OCI-M1 (cell line): ENCODE data around the gene IQSEC1.

Source experiments
- DNase-seq: peaks from one replicate; lab custom pipeline; 2025; lab: John Stamatoyannopoulos, UW

The IQSEC1 gene

DNA sequence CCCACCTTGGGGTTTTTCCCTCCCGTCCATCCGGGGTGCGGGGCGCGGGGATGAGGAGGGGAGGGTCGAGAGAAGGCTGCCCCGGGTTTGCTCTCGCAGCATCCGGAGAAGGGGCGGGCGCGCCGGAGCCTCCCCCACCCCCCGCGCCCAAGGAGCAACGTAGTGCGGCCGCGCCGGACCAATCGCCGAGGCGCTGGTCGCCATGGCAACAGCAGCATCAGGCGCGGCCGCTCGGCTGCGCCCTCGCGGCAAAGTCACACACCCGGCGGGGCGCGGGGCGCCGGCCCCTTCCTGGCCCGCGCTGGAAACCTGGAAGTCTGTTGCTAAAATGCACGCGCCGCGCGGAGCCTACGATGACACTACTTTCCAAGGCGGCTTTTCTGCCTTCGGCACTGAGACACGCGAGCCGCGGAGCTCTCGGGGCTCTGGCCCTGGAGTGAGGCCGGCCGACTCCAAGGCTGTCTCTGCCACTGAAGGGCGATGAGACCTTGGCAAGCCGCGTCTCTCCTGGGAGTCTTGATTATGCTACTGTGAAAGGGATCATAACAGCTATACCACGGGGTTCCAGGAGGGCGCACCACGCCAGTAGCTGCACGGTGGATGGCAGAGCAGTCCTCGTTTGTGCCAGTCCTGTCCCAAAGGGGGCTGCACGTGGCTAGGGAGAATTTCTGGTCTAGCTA is at the start of gene IQSEC1:
Gene IQSEC1 (minus strand): TSS at position 104 of the 680 bp plus-strand sequence. CDS start 415 bp downstream, outside the sequence.
- no peak for DNase-seq

DNA sequence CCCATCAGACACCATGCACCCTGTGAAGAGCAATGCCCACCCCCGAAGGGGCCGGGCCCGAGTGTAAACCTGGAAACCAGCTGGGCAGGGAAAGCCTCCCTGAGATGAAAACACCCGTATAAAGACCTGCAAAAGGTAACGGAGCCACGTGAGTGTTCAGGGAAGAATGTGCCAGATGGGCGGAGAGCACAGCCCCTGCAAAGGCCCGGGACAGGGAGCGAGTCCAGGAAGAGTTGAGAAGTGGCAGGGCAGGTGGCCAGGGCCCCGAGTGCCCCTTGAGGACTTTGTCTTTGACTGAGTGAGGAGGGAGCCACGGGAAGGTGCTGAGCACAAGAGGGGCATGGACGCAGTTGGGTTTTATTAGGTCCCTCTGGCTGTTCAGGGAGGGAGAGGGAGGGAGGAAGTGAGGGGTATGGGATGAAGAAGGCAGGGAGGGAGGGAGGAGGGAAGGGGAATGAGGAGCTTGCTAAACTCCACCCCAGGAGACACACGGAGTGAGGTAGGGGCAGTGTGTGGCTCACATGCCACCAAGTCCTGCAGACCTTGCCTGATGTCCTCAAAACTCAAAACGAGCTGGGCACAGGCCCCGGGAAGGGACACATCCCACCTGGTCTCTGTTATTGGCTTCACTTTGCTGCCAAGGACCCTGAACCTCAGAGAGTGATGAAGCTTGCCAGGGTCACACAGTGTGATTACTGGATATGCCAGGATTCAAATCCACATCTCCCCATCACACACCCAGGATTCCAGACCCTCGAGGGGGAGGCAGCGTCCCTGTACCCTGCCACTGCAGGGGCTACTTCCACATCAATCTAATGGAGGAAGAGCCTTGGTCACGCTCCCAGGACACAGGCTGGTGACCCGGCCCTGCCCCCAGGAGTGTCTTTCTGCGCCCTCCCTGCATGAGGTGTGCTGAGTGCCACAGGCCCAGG is 49.1 kb upstream of the IQSEC1 start:
- DNase-seq, result no peak

- DNase-seq, result no peak
Observed at GRCh38 chr3:13121553-13122001, 48.3 kb upstream of the IQSEC1 start.

- DNase-seq, result no peak
Observed at GRCh38 chr3:13120928-13121552, 47.8 kb upstream of the IQSEC1 start.

DNA sequence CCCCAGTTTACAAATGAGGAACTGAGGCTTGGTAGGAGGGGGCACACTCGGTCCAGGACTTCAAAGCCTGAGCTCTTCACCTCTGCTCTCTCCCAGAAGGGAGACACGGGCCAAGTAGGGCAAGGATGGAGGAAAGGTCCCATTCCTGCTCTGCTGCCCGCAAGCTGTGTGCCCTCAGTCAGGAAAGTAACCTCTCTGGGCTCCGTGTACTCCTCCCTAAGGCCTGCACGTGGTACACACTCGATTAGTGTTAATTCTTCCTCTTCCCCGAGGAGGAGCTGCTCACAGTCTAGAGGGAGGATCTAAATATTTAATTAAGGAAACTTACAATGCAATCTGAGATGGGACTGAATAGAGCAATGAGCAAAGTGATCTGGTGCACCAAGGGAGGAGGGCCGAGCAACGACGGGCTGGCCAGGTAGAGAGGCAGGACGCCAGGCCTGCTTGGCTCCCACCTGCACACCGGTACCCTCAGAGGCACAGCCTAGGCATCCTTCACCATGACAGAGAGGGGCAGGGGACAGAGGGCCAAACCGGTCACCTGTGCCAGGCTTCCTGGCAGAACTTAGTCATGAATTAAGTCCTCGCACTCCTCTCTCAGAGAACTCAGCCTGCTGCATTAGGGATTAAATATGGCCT is 47.2 kb upstream of the IQSEC1 start:
- no peak for DNase-seq

GRCh38 chr3:13119471-13120220 is 46.4 kb upstream of the IQSEC1 start:
- DNase-seq, result no peak

DNA sequence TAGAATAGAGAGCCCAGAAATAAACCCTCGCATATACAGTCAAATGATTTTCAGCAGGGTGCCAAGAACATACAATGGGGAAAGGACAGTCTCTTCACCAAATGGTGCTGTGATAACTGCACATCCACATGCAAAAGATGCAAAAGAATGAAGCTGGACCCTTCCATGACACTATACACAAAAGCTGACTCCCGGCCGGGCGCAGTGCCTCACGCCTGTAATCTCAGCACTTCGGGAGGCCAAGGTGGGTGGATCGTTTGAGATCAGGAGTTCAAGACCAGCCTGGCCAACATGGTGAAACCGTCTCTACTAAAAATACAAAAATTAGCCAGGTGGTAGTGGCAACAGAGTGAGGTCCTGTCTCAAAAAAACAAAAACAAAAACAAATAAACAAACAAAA is 43.2 kb upstream of the IQSEC1 start:
- DNase-seq, result no peak

DNA sequence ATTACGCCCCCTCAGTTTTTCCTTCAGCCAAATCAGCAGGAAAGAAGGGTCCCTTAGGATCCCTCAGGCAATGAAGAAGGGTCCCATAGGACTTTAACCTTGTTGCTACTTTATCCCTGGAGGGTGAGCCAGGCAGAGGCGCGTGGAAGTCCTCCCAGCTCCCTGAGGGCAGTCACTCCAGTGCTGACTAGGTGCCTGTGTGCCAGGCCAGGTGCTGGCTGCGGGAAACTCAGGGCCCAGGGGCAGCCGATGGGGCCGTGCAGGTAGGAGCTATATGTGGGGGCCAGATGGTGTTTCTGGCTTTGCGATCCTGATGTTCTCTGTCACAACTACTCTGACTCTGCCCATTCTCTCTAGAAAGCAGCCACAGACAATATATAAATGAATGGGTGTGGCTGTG is 42.8 kb upstream of the IQSEC1 start:
- DNase-seq, result no peak

DNA sequence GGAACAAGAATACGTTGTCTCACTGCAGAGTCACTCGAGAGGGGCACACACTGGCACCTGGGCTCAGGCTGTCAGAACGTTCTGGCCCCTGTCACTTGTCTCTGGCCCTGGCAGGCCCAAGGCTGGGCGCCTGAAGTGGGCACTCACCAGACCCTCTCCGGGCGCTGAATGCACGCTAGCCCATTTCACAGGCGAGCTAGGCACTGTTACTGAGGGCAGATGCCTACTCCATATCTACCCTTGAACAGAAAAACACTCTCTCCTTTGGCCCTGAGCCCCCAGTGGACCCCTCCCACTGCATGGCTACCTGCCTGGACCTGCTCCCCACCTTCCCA is 42.3 kb upstream of the IQSEC1 start:
- DNase-seq, result no peak

DNA sequence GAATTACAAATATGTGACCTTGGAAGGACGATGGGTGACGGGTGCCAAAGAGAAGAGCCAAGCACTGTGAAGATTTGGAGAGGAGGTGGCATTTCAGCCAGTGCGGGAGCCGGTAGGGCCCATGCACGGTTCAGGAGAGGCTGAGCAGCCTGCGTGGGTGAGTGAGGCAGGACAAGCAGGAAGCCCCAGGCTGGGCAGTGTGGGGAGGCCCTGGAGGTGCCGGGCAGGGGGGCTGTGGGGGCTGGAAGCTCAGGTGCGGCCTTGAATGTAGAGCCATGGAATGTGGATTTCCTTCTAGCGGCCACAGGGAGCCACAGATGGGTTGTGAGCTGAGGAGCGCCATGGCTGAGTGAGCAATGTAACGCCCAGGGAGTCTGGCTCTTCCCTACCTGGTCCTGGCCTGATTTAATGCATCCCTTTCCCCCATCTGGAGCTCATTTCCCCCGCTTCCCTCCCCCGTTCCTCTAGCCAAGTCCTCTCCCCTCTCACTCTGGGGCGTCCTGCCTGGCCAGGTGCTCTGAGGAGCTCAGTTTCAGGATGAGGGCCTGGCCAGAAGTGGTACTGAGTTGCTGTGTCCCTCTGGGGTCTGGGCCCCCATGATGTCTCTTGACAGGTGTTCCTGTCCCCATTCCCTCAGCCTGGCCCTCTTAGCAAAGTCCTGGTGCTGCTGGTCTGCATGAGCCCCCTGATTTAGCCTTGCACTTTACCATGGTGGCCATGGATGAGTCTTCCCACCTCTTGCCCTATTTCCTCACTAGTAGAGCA is 41.8 kb upstream of the IQSEC1 start:
- DNase-seq, result no peak

- no peak for DNase-seq
Observed at GRCh38 chr3:13113346-13114330, 40.4 kb upstream of the IQSEC1 start.

DNA sequence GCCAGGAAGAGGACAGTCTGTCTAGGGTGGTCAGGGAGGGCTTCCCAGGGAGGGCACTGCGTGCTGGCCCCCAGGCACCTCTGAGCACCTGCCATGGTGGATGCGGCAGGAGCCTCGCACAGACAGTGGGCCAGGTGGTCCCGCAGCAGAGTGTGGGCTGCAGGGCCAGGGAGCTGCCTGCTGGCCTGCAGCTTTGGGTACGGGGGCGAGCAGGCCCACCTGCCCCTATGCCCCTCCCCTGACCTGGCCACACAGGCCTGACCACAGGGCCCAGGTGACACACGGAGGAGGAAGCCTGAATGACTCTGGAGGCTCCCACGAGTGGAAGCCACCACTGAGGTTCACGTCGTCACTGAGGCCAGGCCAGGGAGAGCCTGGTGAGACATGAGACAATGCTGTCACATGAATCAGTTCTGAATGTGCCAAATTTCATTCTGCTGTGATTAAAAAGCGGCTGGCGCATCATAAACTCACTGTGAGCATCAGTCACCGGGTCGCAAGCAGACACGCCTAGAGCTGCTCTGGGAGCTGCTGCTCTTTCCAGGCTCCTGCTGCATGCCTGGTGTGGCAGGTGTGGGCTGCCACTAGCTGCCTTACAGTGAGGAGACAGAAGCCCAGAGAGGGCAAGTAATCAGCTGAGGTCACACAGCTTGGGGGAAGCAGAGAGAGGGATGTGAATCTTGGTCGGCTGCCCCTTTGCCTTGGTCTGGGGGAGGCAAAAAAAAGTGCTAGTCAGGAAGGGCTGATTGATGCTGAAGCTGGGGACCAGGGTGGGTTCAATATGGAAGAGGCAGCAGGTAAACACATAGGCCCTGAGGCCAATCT is 39.5 kb upstream of the IQSEC1 start:
- DNase-seq, result no peak

DNA sequence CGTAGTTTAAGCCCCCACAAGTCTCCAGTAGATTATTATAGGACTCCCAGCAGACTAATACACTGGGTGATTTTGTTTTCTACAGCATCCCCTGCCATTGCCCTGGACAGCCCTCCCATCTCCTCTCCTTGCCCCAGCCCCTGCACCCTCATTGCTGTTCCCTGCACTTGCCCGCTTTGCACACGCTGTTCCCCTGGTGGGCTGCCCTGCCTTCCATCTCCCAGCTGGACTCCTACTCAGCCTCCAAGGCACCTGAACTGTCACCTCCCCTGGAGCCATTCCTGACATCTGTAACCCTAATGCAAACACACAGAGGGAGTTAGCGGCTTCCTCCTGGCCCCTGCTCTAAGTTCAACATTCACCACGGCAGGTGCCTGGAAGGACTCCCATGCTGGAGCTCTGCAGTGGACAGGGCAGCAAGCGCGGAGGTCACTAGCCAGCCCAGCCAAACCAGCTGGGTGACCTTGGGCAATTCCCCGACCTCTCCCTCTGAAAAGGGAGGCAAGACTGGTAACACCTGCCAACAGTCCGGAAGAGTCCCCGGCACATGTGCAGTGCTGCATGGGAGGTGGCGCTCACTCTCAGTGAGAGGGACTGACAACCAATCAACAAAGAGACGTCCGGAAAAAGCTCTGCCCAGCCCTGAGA is 38.8 kb upstream of the IQSEC1 start:
- DNase-seq, result no peak

DNA sequence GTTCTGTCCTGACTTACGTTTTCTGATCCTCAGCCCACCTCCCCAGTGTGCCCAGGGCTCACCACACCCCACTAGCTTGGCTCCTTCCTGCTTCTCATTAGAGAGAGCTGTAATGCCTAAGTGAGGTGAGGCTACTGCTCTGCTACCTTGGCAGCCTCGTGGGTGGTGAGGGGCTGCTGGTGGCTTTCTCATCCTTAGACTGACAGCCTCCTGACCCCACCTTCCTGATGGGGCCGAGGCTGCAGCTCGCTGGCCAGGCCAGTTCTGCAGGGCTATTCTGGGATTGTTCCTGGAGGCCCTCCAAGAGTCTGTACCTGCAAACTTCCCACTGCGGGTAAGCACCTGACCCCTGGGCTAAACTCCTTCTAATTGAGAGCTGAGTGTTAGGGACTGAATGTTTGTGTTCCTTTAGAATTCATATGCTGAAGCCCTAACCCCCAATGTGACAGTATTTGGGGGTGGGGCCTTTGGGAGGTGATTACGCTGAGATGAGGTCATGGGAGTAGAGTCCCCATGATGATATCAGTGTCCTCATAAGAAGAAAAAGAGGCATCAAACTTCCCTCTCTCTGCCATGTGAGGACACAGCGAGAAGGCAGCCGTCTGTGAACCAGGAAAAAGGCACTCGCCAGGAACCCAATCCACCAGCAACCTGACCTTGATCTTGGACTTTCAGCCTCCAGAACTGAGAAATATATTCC is 38.1 kb upstream of the IQSEC1 start:
- DNase-seq, result no peak

DNA sequence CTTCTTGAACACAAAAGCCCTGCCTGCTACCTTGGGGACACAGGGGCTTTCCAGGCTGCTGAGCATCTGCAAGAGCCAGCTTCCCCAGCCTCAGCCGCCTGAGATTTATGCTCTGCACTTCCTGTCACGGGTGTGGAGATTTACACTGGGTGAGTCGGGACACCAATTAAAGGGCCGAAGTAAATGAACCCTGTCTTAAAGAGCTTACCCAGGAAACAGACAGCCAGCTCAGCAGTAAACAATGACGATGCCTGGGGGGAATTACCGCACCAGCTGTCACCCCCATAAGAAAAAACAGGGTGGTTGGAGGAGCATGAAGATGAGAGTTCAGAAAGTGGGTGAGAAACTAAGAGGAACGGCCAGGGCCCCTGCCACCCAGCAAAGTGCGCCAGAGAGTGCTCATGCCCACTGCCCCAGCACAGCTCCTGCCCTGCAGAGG is 37.5 kb upstream of the IQSEC1 start:
- no peak for DNase-seq

DNA sequence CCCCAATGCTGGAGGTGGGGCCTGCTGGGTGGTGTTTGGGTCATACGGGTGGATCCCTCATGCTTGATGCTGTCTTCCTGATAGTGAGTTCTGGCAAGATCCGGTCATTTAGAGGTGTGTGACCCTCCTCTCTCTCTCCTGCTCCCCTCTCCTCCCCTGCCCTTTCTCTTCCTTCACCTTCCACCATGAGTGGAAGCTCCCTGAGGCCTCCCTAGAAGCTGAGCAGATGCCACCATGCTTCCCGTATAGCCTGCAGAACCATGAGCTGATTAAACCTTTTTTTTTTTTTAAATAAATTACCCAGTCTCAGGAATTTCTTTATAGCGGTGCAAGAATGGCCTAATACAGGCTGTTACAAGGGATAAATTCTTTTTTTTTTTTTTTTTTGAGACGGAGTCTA is 36.3 kb upstream of the IQSEC1 start:
- no peak for DNase-seq

GRCh38 chr3:13108861-13109260 is 35.6 kb upstream of the IQSEC1 start:
- no peak for DNase-seq

GRCh38 chr3:13107661-13108060 is 34.4 kb upstream of the IQSEC1 start:
- DNase-seq, result no peak
